ENCODE results near the gene E2F1. TPM values are rescaled to one million over a fixed set of nuclear protein-coding genes. Genes with fewer than 3 reads are reported as not detected.

Gene E2F1
- total and polyA plus RNA-seq, 2 experiments from 2014 or later = 12.1 to 42.6 TPM

DNA sequence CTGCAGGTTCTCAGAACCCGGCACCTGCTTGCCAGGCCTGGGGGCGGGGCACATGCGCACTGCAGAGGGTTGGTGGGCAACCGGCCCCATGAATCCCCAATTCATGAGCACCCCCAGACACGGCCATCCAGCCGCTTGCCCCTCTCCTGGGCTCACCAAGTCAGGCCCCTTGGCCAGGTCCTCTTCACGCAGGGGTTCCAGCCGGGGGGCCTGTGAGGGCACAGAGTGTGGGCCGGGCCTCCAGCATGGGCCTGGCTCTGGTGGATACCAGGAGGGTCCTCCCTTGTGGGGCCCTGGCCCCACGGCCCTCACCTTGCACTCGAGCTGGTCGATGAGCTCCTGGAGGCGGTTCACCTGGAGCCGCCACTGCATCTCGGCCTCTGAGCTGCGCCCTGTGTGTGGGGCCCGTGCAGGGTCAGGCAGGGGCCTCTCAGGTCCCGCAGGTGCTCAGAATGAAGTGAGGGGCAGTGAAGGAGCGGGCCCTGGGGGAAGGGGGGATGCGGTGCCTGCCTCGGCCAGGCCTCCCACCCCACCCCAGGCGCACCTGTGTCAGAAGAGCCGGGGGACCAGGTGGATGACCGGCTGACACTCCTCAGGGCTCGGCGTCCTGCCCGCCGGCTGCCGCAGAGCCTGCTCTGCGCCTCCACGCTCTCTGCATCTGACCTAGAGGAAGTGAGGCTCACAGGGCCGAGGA, 26.7 kb downstream of the E2F1 start:
- H3K36me3 ChIP-seq (ENCODE audit: insufficient read depth) = no peaks in the 10 kb centered on the region
- DNase-seq (ENCODE audit: low spot score) (no peak), ATAC-seq (no peak)
- TF ChIP-seq, protein P1, sequence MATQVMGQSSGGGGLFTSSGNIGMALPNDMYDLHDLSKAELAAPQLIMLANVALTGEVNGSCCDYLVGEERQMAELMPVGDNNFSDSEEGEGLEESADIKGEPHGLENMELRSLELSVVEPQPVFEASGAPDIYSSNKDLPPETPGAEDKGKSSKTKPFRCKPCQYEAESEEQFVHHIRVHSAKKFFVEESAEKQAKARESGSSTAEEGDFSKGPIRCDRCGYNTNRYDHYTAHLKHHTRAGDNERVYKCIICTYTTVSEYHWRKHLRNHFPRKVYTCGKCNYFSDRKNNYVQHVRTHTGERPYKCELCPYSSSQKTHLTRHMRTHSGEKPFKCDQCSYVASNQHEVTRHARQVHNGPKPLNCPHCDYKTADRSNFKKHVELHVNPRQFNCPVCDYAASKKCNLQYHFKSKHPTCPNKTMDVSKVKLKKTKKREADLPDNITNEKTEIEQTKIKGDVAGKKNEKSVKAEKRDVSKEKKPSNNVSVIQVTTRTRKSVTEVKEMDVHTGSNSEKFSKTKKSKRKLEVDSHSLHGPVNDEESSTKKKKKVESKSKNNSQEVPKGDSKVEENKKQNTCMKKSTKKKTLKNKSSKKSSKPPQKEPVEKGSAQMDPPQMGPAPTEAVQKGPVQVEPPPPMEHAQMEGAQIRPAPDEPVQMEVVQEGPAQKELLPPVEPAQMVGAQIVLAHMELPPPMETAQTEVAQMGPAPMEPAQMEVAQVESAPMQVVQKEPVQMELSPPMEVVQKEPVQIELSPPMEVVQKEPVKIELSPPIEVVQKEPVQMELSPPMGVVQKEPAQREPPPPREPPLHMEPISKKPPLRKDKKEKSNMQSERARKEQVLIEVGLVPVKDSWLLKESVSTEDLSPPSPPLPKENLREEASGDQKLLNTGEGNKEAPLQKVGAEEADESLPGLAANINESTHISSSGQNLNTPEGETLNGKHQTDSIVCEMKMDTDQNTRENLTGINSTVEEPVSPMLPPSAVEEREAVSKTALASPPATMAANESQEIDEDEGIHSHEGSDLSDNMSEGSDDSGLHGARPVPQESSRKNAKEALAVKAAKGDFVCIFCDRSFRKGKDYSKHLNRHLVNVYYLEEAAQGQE (IDR thresholded peaks at IDR 0.05; ENCODE audit: unreplicated experiment) = no peak
- TF ChIP-seq STAT1 (IDR thresholded peaks at IDR 0.05; ENCODE audit: unreplicated experiment) (no peak), POLR2AphosphoS5 (IDR thresholded peaks at IDR 0.05; ENCODE audit: low read depth) (no peak), EZH2 (IDR thresholded peaks at IDR 0.05; ENCODE audit: low read depth, unreplicated experiment) (no peak), JUNB (IDR thresholded peaks at IDR 0.05; ENCODE audit: unreplicated experiment) (no peak), ZNF331 (CRISPR knock-in tag; IDR thresholded peaks at IDR 0.05; ENCODE audit: low read depth) (no peak), EZH2phosphoT487 (IDR thresholded peaks at IDR 0.05; ENCODE audit: unreplicated experiment) (no peak)
- TF ChIP-seq, protein P2, sequence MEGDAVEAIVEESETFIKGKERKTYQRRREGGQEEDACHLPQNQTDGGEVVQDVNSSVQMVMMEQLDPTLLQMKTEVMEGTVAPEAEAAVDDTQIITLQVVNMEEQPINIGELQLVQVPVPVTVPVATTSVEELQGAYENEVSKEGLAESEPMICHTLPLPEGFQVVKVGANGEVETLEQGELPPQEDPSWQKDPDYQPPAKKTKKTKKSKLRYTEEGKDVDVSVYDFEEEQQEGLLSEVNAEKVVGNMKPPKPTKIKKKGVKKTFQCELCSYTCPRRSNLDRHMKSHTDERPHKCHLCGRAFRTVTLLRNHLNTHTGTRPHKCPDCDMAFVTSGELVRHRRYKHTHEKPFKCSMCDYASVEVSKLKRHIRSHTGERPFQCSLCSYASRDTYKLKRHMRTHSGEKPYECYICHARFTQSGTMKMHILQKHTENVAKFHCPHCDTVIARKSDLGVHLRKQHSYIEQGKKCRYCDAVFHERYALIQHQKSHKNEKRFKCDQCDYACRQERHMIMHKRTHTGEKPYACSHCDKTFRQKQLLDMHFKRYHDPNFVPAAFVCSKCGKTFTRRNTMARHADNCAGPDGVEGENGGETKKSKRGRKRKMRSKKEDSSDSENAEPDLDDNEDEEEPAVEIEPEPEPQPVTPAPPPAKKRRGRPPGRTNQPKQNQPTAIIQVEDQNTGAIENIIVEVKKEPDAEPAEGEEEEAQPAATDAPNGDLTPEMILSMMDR (conservative IDR thresholded peaks at IDR 0.05; ENCODE audit: low read depth in 2 of 2) = no peak
- TF ChIP-seq, protein P3, sequence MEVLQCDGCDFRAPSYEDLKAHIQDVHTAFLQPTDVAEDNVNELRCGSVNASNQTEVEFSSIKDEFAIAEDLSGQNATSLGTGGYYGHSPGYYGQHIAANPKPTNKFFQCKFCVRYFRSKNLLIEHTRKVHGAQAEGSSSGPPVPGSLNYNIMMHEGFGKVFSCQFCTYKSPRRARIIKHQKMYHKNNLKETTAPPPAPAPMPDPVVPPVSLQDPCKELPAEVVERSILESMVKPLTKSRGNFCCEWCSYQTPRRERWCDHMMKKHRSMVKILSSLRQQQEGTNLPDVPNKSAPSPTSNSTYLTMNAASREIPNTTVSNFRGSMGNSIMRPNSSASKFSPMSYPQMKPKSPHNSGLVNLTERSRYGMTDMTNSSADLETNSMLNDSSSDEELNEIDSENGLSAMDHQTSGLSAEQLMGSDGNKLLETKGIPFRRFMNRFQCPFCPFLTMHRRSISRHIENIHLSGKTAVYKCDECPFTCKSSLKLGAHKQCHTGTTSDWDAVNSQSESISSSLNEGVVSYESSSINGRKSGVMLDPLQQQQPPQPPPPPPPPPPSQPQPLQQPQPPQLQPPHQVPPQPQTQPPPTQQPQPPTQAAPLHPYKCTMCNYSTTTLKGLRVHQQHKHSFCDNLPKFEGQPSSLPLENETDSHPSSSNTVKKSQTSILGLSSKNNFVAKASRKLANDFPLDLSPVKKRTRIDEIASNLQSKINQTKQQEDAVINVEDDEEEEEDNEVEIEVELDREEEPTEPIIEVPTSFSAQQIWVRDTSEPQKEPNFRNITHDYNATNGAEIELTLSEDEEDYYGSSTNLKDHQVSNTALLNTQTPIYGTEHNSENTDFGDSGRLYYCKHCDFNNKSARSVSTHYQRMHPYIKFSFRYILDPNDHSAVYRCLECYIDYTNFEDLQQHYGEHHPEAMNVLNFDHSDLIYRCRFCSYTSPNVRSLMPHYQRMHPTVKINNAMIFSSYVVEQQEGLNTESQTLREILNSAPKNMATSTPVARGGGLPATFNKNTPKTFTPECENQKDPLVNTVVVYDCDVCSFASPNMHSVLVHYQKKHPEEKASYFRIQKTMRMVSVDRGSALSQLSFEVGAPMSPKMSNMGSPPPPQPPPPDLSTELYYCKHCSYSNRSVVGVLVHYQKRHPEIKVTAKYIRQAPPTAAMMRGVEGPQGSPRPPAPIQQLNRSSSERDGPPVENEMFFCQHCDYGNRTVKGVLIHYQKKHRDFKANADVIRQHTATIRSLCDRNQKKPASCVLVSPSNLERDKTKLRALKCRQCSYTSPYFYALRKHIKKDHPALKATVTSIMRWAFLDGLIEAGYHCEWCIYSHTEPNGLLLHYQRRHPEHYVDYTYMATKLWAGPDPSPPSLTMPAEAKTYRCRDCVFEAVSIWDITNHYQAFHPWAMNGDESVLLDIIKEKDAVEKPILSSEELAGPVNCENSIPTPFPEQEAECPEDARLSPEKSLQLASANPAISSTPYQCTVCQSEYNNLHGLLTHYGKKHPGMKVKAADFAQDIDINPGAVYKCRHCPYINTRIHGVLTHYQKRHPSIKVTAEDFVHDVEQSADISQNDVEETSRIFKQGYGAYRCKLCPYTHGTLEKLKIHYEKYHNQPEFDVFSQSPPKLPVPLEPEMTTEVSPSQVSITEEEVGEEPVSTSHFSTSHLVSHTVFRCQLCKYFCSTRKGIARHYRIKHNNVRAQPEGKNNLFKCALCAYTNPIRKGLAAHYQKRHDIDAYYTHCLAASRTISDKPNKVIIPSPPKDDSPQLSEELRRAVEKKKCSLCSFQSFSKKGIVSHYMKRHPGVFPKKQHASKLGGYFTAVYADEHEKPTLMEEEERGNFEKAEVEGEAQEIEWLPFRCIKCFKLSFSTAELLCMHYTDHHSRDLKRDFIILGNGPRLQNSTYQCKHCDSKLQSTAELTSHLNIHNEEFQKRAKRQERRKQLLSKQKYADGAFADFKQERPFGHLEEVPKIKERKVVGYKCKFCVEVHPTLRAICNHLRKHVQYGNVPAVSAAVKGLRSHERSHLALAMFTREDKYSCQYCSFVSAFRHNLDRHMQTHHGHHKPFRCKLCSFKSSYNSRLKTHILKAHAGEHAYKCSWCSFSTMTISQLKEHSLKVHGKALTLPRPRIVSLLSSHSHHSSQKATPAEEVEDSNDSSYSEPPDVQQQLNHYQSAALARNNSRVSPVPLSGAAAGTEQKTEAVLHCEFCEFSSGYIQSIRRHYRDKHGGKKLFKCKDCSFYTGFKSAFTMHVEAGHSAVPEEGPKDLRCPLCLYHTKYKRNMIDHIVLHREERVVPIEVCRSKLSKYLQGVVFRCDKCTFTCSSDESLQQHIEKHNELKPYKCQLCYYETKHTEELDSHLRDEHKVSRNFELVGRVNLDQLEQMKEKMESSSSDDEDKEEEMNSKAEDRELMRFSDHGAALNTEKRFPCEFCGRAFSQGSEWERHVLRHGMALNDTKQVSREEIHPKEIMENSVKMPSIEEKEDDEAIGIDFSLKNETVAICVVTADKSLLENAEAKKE (CRISPR knock-in tag; IDR thresholded peaks at IDR 0.05) = no peak
- no peak overlapping the region for H3K27ac ChIP-seq (ENCODE audit: low read depth)
- no peaks in the 10 kb centered on the region for H3K9me2 ChIP-seq (ENCODE audit: insufficient read depth)
- no peaks in the 10 kb centered on the region; the same call in 2 of the 3 replicates for H3K9me3 Mint-ChIP-seq
- H3K79me2 ChIP-seq (replicated peaks; ENCODE audit: insufficient read depth) = no peaks in the 10 kb centered on the region
- no peaks in the 10 kb centered on the region; the same call in 2 of the 3 replicates for H3K36me3 Mint-ChIP-seq (ENCODE audit: low read depth)
- peaks cover 3% of the 10 kb centered on the region; the same call in 1 of the 2 replicates for H3K4me1 ChIP-seq (ENCODE audit: insufficient read depth)
- H3K4me2 ChIP-seq = no peak overlapping the region
- no peak overlapping the region for H3K4me3 ChIP-seq
- no peak overlapping the region for H2AFZ ChIP-seq
- H3K4me1 Mint-ChIP-seq = peaks cover 10% of the 10 kb centered on the region
- no peak overlapping the region for H3K4me3 Mint-ChIP-seq
- H3K27me3 Mint-ChIP-seq (ENCODE audit: insufficient read depth, low read depth, poor library complexity) = peaks cover 18% of the 10 kb centered on the region
- H3K27me3 ChIP-seq (ENCODE audit: insufficient read depth) = 0 out of 2 replicates have a peak, but pooled peaks cover 6% of the 10 kb centered on the region
- H3F3A ChIP-seq (replicated peaks; ENCODE audit: low read depth) = 0 out of 2 replicates have a peak, but pooled peaks cover under 1% of the 10 kb centered on the region
- no peaks in the 10 kb centered on the region; the same call in 1 of the 2 replicates for H4K20me1 ChIP-seq (replicated peaks; ENCODE audit: insufficient read depth)
- H3K27ac Mint-ChIP-seq = no peak overlapping the region
